GM21423 (cell line): ENCODE data around the gene RUNX2.
A peak's percentile ranks its signal among the peaks of the same experiment; 100 is the strongest.

Experiments
- ATAC-seq: cut with Tn5 transposase; IDR thresholded peaks from one replicate; pipeline ENCODE4 v1.9.1; 2021; ENCODE audit warnings: mild to moderate bottlenecking, moderate library complexity; ENCODE audit not compliant: unreplicated experiment

Gene RUNX2

DNA sequence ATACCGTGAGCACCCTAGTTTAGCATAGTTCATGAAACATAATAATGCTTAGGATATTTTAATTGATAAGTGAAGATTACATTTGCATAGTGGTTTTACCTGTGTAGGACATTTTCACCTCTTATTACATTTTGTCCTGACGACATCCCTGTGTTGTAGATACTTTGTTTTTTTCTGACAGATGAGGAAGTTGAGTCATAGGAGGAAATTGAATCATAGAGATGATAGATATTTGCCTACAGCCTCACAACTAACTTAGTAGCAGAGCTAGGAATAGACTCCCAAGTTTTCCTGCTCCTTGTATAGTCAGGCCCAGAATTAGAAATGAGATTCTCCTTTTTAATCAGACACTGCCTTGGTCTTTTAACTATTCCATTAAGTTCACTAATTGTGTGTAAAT, 150.1 kb downstream of the RUNX2 start:
- ATAC-seq: no peak

DNA sequence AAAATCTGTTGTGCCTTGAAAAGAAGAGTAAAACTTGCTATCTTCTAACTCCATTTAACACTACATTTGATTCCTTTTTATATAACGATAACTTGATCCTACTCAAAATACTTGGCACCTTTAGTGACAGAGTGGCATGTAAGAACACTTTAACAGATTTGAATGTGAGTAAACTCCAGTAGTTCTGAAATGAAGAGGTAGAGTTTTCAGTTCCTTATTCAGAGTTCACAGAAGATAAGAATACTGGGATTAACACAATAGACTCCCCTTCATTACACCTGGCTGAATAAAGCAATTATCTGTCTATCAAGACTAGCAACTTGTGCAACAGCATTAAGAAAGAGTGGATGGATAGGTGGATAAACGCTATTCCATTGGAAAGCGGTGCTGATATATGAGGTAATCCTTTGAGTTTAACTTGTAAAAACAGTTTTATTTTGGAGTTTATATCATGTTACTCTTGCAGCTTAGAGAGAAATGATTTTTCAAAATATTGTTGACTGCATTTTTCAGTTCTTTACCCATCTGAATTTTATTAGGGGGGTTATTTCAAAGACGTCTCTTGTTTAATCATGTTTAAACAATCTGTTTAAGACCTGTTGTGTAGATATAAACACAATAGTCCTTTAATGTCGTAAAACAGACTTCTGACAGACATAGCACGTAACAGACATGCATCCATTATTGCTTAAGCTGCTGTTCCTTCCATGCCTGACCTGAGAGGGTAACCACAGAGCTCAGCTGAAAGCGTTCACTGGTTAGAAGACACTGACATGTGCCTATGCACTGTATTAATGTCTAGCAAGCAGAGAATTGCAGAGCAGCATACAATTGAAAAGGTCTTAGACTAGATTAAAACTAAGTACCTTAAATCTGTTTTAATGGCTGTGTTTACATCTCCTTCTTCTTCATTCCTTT, 152.0 kb downstream of the RUNX2 start:
- ATAC-seq: peak; percentile 76

DNA sequence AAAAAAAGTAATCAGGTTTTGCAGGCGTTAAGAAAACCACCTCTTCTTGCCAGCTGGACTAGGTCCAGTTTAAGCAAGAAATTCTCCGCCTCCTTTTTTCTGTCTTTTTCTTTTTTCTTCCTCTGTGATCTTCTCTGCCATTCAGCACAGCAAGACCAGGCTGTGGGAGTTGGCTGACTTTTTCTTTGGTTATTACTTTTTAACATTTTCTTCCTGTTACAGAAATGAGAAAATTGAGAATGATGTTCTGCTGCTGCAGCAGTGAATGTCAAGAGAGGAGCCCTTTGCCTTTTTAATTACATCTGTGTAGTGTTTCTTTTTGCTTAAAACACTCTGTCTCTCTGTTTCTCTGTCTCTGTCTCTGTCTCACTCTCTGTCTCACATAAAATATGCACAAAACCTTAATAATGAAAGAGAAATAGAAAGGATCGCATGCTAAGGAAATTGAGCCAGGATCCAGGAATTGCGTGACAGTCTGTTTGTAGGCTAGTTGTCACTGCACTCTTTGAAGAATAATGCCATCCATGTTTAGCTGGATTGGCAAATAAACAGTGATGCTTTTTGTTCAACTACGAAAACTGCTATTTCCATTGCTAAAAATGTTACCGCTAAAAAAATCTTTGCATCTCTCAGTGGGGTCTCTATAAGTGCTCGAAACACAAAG, 152.8 kb downstream of the RUNX2 start:
- ATAC-seq: no peak

DNA sequence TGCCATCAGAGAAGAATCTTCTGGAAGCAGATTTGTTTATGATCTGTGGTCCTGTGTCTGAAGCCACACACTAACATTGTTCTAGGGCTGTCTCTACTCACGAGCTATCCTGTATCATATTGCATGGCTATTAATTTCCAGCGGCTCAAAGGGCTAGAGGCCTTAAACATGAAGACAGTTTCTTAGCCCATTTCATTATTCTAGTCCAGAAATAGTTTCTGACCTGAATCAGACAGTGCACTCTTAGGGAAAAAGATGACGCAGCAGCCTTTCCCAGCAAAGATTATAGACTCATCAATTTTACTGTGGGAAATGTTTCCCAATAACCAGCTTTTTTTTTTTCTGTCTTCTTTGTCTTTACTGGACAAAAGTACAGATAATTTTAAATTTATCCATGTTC, 154.9 kb downstream of the RUNX2 start:
- ATAC-seq: no peak

DNA sequence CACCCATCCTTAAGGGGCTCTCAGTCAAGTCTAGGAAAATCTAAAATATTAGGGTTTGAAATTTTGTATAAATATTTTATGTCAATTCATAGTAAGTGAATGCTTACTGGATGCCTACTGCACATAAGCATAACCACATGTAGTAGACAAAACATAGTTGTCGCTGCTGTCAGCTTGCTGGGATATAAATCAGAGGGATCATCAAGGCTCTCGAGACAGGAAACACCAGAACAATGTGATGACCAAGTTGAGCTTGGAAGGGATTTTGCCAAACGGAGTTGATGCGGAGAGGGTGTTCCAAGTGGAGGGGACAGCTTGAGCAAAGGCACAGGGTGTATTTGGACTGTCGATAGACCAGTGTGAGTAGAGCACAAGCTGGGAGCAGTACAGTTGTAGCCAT, 155.4 kb downstream of the RUNX2 start:
- no peak for ATAC-seq

DNA sequence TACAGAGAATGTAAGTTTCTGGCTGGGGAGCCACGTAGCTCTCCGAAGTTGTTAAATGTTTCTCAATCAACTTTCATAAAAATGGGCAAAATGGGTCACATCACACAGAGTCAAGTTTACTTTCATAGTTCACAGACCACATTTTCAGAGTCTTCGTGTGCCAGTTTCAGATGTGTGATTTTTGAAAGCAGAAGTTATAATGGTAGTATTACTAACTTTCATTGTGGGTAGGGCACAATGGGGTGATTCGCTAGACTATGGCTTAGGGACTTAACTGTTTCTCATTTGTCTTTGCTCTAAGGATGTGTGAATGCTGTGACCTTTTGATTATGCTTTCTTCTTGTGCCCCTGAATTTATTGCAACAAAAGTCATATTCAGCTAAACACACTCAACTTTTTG, 158.6 kb downstream of the RUNX2 start:
- ATAC-seq: no peak

DNA sequence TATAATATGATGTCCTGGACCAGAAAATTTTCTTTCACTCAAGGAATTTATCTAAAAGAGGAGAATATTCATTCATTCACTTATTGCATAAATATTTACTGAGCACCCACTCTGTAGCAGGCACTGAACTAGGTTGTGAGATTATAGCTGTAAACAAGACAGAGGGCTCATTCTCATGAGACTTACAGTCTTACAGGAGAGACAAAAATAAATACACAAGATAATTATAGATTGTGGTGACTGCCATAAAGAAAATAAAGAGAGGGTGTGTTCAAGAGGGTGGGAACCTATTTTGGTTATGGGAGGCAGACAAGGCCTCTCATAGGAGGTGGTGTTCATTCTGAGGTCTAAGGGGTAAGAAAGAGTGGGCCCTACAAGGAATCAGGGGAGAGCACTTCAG, 159.5 kb downstream of the RUNX2 start:
- ATAC-seq: no peak

DNA sequence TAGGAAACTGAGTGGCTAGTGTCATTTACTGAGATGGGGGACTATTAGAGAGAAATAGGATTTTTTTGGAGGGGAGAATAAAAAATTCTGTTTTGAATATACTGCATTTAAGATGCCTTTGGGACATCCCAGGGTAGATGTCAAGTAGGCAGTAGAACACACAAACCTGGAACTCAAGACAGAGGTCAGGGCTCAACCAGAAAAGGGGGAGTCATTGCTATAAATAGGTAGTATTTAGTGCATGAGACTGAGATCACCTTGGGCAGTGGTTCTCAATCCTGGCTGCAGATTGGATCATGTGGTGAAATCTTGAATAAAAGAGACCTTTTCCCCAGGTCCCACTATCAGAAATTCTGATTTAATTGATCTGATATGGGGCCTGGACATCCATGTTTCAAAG, 160.1 kb downstream of the RUNX2 start:
- ATAC-seq: no peak

DNA sequence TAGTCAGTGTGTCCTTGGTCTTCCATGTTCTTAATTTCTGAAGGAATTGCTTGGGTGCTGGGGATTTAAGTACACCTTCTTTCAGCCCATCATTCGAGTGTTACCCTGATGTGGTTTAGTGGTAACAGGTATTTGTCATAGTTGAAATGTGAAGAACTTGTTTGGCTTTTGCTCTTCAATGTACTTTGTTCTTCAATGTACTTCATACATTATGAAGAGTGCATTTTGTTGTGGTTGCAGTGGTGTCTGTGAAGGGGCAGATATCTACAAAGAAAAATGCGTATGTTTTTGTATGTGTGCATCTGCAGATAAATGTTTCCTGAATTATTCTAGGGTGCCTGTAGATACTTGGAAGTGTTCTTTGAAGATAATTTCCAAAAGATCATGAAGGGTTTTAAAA, 160.8 kb downstream of the RUNX2 start:
- no peak for ATAC-seq

DNA sequence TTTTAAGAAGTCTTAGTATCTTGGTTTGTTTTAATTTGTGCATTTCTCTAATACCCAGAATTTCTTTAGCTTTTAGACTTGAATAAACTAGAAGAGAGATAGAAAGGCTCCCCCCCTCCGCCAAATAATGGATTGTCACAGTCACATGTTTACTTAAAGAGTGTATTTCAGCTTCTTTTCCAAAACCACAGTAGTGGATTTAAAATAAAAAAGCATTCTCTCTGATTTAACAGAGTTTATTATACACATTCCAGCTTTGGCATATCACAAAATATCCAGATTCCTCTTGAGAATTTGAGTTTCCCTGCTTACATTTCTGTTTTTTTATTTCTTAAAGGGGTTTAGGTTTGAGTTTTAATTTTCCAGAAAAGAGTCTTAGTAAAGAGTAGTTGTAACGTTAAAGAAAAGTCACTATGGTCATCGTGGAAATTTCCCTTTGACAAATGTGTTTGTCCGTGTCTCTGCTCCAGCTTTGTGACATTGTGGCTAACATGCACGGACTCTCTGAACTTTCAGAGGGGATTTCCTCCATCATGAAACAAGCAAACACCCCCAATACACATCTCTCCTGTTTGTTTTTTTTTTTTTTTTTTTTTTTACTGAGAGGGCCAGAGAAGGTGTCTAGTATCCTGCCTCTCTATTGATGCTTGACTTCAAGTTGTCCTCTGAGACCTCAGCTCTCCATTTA, 163.1 kb downstream of the RUNX2 start:
- ATAC-seq: no peak

DNA sequence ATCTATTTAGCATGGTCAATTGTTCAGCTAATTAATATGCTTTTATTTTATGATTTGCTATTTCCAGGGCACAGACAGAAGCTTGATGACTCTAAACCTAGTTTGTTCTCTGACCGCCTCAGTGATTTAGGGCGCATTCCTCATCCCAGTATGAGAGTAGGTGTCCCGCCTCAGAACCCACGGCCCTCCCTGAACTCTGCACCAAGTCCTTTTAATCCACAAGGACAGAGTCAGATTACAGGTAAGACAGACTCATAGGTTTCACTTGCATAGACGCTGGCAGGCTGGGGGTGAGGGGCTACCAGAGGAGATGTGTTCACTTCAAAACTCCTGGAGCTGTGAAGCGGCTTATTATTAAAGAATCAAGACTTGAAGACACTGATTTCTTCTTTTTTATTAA, 163.7 kb downstream of the RUNX2 start:
- no peak for ATAC-seq

DNA sequence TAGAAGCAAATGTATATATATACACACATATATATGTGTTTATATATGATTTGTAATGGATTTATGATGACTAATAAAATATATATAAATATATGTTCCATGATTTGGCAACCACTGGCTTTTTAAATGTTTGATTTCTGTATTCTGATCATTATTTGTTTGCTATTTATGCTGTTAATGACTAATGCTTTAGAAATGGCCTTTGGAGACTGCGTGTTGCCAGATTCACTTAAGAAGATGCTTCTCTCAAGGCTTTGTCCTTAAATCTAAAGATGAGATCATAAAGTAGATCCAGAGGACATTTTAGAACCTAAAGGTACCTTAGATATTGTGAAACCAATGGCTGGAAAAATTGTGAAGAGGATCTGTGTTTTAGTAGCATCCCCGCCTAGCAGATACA, 165.6 kb downstream of the RUNX2 start:
- ATAC-seq: no peak

DNA sequence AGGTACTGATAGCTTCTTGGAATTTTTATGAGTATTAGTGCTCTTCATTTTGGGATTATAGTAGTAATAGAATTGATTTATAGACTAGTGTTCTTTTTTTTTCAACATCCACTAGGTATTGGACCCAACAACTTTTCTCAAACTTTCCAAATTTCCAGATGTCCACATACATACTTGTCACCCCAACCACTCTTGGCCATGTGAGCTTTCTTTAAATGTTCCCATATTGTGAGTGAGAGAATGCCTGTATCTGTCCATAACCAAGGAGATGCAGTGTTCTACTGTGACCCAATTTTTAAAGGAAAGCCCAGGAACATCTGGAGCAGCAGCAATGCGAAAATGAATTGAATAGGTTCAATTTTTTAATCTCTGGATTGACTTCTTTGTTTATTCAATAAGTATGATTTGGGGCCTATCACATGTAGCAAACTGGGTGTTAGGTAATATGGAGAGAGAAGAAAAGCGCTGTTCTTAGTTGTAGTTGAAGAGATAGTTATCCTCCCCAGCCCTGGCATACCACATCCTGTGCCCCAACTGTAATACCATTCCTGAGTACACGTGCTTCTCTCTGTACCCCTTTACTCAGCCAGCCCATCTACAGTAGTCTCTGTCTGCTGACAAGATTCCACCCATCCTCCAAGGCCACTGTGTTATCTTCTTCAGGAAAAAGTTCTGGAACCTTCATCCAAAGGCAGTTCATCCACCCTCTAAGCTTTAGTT, 166.4 kb downstream of the RUNX2 start:
- ATAC-seq: no peak

DNA sequence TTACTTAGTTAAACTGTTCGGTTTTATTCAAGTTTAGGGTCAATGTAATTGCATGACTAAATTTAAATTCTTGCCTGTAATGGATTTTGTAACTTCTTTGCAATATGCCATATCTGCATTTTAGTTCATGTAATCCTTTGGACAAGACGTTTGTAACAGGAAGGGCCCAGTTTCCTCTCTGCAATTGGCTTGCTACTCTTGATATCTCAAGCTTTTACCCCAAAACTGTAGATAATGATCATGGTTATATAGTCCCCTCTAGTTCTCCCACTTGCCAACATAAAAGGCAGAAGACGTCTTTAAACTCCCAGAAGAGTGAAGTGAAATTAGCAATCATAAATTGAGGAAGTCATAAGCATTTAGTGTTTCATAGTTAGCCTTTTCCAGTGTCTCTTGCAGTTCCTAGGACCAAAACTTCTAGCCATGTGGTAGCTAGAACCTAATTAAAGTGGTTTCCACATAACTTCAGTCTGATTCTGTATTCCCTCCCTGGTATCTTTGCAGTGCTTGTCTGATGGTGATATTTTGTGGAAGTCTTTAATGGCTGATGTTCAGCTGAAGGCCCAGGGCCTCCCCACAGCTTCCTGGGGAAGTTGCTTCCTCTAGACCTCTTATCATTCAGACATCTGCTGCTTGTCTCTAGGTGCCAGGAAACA, 167.4 kb downstream of the RUNX2 start:
- no peak for ATAC-seq

DNA sequence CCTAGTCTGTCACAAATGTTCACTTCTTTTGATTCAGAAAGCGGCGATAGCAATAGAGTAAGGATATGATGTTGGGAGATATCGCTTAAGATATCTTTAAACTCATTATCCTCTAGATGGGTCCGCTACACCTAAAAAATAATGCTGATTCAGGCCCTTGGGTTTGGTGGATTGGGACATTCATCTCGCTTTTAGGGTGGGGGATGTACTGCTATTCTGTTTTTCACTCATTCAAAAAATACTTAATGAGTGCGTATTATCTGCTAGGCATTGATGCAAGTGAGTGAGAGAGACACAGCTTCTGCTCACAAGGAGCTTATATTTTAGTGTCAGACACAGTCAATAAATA, 167.9 kb downstream of the RUNX2 start:
- no peak for ATAC-seq

DNA sequence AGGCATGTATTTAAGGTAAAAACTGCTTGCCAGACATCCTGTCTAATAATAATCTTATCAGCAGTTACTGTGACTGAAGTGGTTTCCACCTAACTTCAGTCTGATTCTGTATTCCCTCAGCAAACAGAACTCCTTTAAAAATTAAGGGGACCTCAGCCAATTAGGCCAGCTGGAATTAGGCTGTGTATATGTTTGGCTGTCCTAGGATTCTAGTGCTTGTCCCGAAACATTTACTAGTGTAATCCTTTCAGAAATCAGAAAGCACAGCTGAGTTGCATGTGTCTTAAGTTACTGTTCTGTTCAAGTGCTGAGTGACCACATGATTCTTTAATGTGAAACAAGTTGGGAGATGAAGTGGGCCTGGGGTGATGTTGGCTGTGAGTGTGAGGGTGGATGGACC, 170.5 kb downstream of the RUNX2 start:
- no peak for ATAC-seq

DNA sequence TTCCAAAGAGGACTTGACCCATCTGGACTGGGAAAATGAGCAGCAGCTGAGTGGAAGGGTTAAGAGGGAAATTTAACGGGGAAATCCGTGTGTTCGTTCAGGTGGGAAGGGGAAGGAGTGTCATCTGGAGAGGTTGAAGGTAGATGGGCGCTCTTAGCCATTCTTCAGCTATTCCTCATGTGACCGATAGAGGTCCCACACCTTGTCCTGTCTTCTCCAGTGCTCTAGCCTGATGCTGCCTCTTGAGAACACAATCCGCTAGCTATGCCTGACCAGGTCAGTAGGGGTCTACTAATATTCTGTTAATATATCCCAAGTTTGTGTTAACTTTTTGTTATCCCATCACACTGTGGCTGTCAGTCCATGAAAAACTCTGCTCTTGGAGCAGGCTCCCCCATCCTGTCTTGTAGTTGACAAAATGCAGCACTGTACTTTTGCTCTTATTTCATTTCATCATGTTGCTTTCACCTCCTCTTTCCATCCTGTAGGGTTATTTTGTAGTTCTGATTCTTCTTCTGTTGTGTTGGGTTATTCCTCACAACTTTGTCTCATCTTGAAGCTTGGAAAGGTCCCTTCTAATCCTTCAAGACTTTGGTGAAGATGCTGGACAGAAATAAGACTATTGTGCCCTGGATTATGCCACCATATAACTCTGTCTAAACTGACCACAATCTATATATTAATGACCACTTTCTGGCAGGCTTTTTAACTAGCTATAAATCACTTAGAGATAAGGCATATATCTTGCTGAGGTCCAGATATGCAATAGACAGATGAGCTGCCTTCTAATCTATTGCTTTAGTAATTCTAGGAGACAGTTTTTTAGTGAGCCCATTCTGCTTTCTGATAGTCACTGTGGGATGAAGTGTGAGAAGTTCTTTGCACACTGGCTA, 173.0 kb downstream of the RUNX2 start:
- ATAC-seq: no peak

DNA sequence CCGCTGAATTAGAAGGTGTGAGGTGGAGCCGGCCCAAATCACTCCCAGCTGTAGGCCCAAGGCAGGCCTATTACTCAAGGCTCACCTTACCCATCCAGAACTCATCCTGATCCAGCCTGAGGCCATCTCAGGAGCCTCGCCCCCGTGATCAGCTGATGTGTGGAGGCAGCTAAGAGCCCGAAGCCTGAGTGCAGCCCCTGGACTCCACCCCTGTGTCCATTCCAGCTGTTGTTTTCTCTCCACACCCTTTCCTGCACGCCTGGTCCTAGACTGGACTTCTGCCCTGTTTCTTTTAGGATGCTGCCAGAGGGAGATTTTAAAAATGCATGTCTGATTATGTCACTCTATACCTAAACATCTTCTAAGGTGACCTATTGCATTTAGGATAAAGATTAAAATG, 174.3 kb downstream of the RUNX2 start:
- no peak for ATAC-seq

DNA sequence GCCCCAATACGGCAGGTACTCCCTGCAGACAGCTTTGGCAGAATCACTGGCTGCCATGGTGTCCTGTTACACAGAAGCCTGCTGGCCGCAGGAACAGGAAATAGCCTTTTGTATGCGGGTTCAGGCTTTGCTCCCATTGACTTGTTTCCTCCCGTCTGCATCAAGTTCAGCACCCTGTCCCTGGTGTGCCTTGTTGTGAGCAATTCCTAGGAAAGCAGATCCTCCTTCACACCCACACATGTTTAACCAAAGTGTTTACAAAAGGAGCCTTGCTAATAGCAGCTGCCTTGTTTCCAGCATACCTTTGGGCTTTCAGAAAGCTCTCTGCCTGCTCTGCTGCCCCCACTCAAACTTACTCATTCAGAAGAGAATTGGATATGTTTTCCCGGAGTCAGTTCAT, 176.8 kb downstream of the RUNX2 start:
- ATAC-seq: no peak

DNA sequence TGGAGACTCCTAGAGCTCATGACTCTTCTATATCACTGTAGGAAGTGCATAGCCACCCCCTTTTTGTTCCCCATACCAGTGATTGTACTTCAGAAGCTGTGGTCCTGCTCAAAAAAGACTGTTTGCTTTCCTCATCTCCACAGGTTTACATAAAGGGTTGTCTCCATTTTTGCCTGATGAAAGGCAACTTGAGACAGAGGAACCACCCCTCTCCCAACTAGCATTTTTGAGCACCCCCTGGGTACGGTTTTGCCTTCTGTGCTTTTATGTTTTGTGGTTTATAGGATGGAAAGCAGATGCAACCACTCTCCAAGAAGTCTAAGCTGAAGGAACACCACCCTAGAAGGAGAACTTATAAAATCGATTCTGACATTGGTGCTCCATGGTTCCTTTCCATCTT, 177.3 kb downstream of the RUNX2 start:
- no peak for ATAC-seq
